GM12891 (cell line): ENCODE data around the gene MRPL34.
A peak's percentile ranks its signal among the peaks of the same experiment; 100 is the strongest.

Experiments
- DNase-seq: peaks from one replicate; pipeline ENCODE4 v3.0.0; 2011; ENCODE audit warnings: low spot score; ENCODE audit not compliant: insufficient read length
- FAIRE-seq: peaks from 2 replicates; lab custom pipeline; 2011; peaks lifted over from hg19 to GRCh38; lab: Jason Lieb, UNC
- PAX5 ChIP-seq: IDR thresholded peaks from 2 replicates; pipeline ENCODE4 v1.6.1; 2011; ENCODE audit warnings: low read length, moderate library complexity, mild to moderate bottlenecking; ENCODE audit not compliant: insufficient read depth, severe bottlenecking
- POLR2A ChIP-seq: IDR thresholded peaks from 2 replicates; pipeline ENCODE4 v1.6.1; 2011; ENCODE audit warnings: low read depth, low read length, control low read depth
- POLR2AphosphoS5 ChIP-seq: IDR thresholded peaks from 2 replicates; pipeline ENCODE4 v1.6.1; 2011; ENCODE audit warnings: low read depth, low read length, control low read depth
- POU2F2 ChIP-seq: IDR thresholded peaks from 2 replicates; pipeline ENCODE4 v1.6.1; 2011; ENCODE audit warnings: low read depth, mild to moderate bottlenecking, control low read depth, low read length, moderate library complexity
- SPI1 ChIP-seq: IDR thresholded peaks from 2 replicates; pipeline ENCODE4 v1.6.1; 2011; ENCODE audit warnings: low read depth, low read length, control low read depth
- TAF1 ChIP-seq: IDR thresholded peaks from 2 replicates; pipeline ENCODE4 v1.6.1; 2011; ENCODE audit warnings: low read depth, low read length, control low read depth

MRPL34 gene

DNA sequence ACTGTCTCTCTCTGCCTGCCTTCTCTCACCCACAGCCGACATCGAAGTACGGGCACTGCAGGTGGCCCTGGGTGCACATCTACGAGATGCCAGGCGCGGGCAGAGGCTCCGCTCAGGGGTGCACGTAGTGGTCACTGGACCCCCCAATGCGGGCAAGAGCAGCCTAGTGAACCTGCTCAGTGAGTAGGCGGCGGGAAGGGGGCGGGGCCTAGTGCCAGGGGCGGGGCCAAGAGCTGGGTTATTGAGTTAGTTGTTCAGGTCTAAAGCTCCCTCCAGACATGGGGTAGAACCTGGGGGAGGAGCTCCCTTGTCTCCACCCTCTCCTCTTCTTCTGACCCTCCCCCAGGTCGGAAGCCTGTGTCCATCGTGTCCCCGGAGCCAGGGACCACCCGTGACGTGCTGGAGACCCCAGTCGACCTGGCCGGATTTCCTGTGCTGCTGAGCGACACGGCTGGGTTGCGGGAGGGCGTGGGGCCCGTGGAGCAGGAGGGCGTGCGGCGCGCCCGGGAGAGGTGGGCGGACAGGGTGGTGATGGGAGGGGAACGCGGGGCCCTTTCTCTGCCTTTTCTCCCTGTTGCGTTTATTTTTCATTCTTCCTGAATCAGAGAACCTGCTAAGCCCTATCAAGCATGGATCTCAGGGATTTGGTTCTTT is 33.5 kb downstream of the MRPL34 start:
- FAIRE-seq = no peak
- no peak for TF ChIP-seq POU2F2
- TF ChIP-seq POLR2AphosphoS5 = no peak
- no peak for TF ChIP-seq POLR2A
- DNase-seq = no peak

DNA sequence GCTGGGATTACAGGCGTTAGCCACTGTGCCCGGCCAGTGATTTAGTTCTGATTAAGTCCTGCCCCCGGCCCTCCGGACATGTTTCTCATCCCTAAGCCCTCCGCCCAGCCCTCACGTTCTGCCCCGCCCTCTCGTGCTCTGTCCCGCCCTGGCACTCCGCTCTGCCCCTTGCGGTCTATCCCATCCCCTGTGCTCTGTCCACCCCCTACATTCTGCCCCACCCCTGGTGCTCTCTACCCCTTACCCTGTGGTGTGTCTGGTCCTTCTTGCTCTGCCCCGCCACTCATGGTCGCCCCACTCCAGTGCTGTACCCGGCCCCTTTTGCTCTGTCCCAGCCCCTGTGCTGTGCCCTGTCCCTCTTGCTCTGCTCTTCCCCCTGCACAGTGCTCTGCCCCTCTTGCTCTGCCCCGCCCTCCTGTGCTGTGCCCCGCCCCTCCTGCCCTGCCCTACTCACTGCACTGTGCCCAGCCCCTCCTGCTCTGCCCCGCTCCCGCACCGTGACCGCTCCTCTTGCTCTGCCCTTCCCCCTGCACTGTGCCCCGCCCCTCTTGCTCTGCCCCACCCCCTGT is 34.7 kb downstream of the MRPL34 start:
- DNase-seq = no peak
- no peak for FAIRE-seq
- TF ChIP-seq TAF1 = no peak
- no peak for TF ChIP-seq POLR2A
- TF ChIP-seq SPI1 = no peak
- no peak for TF ChIP-seq POU2F2

DNA sequence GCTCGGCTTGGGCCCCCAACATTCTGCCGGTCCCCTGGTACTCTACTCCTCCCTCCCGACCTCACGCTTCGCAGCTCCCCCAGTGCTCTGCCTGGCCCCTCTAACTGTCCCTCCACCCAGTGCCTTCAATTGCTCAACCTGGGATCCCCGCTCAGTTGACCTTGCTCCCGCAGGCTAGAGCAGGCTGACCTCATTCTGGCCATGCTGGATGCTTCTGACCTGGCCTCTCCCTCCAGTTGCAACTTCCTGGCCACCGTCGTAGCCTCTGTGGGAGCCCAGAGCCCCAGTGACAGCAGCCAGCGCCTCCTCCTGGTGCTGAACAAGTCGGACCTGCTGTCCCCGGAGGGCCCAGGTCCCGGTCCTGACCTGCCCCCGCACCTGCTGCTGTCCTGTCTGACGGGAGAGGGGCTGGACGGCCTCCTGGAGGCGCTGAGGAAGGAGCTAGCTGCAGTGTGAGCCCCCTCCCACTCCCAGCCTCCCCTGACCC is 35.2 kb downstream of the MRPL34 start:
- TF ChIP-seq TAF1 (no peak), POLR2A (no peak), SPI1 (no peak), POLR2AphosphoS5 (no peak), PAX5 (no peak), POU2F2 (no peak)
- no peak for FAIRE-seq
- DNase-seq = no peak

DNA sequence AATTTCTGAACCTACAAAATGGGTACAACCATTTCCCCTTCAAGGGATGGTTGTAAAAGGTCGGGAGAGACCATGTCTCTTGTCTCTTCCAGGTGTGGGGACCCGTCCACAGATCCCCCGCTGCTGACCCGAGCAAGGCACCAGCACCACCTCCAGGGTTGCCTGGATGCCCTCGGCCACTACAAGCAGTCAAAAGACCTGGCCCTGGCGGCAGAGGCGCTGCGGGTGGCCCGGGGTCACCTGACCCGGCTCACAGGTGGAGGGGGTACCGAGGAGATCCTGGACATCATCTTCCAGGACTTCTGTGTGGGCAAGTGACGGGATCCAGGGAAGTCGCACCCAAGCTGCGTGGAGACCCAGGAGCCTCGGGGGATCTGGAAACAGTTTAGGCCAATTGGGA is 35.7 kb downstream of the MRPL34 start:
- TF ChIP-seq TAF1 (no peak), POU2F2 (no peak), PAX5 (no peak), POLR2A (no peak), SPI1 (no peak)
- no peak for DNase-seq
- no peak for FAIRE-seq

DNA sequence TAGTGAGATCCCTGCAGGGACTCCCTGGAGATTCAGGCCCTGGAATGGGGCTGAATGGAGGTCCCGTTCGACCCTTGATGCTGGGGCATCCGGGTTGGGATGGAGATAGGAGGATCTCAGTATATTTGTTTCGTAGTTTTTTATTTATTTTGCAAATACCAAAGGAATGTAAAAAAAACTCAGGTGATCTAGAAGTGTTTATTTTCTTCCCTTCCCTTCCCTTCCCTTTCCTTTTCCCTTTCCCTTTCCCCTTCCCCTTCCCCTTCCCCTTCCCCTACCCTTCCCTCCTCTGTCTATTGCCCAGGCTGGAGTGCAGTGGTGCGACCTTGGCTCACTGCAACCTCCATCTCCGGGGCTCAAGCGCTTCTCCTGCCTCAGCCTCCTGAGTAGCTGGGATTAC is 36.2 kb downstream of the MRPL34 start:
- DNase-seq = no peak
- FAIRE-seq = no peak
- no peak for TF ChIP-seq POU2F2
- no peak for TF ChIP-seq POLR2AphosphoS5
- TF ChIP-seq PAX5 = no peak

DNA sequence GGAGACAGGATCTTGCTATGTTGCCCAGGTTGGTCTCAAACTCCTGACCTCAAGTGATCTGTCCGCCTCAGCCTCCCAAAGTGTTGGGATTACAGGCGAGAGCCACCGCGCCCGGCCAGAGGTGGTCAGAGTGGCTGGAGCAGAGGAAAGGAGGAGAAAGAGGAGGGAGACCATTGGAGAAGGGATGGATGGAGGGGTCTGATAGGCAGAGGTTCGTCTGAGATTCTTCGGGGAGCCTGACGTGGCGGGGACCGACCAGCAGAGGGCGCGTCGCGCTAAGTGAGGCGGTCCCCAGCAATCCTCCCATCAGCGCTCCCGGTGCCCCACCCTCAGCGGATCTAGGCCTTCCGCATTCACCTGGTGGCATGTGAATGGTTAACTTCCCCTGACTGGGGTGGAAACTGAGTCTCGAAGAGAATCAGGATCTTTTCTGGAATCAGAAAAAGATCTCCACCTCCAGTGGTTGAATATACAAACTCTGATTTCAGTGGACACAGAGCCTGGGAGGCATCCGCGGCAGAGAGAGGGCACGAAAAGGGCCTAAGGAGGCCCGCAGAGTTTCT is 40.5 kb downstream of the MRPL34 start:
- TF ChIP-seq POLR2AphosphoS5 (no peak), SPI1 (no peak; the same call in 1 of the 2 replicates), TAF1 (no peak), PAX5 (no peak), POU2F2 (no peak), POLR2A (no peak)
- FAIRE-seq (peak; percentile 88), DNase-seq (peak; percentile 82)

DNA sequence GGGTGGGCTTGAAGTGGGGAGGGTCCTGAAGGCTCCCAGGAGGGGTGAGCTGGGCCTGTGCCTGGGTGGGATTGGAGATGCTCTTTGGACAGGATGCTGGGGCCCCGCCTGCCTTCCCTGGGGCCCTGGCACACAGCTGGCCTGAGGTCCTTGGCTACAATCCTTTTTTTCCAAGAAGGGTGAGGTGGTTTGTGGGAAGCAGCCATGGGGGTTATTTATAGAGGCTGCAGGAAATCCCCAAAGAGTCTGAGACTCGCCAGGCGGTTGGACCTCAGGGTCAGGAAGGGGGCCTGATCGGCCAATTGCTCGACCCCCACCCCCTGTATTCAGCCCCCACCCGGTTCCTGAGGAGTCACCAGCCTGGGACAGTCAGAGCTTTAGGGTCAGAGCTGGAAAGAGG is 41.7 kb downstream of the MRPL34 start:
- FAIRE-seq (no peak), DNase-seq (no peak)
- TF ChIP-seq POU2F2 = no peak
- no peak for TF ChIP-seq POLR2A
- TF ChIP-seq POLR2AphosphoS5 = no peak
- no peak for TF ChIP-seq PAX5
- no peak for TF ChIP-seq SPI1
- TF ChIP-seq TAF1 = no peak

DNA sequence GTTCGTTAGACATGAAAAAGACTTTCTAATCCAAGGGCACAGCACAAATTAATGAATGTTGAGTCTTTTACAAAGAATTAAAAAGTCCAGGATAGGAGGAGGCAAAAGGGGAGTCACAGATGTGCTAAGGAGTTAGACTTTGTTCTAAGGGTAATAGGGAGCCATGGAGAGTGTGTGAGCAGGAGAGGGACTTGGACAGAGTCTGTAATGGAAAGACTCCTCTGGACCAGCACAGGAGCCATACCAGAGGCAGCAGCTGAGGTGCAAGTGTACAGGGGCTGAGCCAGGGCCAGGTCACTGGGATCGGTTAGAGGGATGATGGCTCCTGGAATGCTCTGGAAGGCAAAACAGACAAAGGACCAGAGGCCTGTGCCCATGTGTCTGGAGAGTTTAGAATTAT is 42.2 kb downstream of the MRPL34 start:
- TF ChIP-seq PAX5 (no peak), POLR2A (no peak), POU2F2 (no peak), SPI1 (no peak), TAF1 (no peak), POLR2AphosphoS5 (no peak)
- FAIRE-seq = no peak
- DNase-seq = no peak

DNA sequence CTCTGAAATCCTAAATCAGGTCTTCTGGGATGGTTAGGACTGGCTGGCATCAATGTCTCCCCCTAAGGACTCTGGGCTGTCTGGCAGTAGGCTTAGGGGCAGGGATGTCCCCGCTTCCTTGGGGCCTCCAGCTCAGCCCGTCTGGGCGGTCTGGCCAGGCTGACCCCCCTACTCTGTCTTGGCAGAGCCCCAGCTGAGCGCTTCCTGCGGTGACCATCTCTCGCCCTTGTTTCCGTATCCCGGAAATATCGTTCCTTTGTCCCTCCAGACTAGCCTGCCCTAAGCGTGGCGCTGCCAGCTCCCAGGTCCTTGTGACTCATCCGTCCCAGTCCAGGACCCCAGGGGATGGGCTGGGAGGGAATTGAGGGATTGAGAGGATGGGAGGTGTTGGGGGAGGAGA is 43.0 kb downstream of the MRPL34 start:
- DNase-seq (no peak), FAIRE-seq (no peak)
- TF ChIP-seq POLR2A (no peak), POU2F2 (no peak), PAX5 (no peak), SPI1 (no peak), POLR2AphosphoS5 (no peak), TAF1 (no peak)

DNA sequence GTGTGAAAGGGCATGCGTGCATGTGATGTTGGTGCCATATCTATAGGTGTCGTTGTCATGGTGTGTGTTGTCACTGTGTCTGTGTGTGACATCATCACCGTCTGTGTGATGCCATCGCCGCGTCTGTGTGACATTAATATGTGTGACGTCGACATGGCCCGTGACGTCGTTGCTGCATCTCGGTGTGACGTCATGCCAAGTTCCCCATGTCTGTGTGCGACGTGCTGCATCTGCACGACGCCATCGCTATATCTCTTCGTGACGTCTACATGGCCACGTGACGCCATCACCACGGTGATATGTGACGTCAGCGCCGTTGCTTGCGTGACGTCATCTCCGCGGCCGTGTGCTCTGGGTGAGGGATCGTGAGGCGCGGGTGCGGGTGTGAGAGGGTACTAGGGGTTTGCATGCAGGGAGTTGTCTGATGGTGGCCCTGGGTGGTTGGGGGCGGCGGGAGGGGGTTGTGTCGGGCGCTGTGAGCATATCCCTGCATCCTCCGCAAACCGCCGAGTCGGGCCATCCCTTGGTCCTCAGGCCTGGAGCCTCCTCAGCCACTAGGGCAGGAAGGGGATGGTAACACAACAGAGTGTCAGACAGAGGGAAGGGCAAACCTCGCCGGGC is 46.3 kb downstream of the MRPL34 start:
- TF ChIP-seq SPI1 (no peak), POLR2AphosphoS5 (no peak), POU2F2 (no peak), TAF1 (no peak), PAX5 (no peak), POLR2A (no peak)
- FAIRE-seq (peak; percentile 79), DNase-seq (no peak)
